HuH-7.5 (cell line): ENCODE data around the gene ZNF385B.

ENCODE experiments used
- DNase-seq: peaks from one replicate; pipeline ENCODE4 v3.0.0; 2011; ENCODE audit warnings: low spot score

ZNF385B gene

DNA sequence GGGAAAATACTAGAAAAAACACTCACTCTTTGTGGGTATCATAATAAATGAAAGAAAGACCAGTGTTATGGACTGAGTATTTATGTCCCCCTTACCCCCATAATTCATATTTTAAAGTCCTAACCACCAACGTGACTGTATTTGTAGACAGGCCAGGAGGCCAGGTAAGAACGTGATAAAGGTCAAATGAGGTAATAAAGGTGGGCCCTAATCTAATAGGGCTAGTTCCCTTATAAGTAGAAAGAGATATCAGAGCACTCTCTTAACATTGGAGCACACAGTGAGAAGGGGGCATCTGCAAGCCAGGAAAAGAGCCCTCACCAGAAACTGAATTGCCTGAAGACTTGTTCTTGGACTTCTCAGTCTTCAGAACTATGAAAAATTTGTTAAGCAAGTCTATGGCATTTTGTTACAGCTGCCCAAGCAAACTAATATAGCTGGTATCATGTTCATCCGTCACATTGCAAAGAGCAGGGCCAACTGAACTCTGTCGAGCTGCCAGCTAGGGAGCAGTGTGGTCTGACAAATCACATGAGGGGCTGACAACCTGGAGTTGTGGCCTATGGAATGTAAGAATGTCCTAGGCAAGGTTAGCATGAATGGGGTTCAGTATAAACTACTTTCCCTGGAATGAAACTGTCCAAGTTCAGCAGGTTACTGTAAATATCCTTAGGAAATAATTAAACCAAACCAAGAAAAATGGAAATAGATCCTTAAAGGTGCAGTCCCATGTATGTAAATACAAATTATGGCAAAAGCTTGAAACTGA is 280.9 kb downstream of the ZNF385B start:
- DNase-seq = no peak

DNA sequence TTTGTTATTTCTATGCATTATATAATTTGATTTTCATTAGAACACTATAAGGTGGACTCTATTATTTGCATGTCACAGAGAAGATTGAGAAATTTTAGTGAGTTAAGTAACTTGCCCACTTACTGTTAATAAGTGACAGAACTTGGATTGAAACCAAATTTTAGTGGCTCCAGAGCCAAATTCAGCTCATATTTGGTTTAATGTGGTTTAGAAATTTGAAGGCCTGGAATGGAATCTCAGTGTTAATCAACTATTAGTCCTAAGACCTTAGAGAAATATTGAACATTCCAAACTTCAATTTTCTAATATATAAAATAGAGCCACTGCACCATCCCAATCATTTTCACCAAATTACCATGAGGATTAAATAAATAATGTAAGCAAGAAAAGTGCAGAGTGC is 281.6 kb downstream of the ZNF385B start:
- DNase-seq = no peak

- no peak for DNase-seq
Observed at GRCh38 chr2:179578171-179578916, 283.1 kb downstream of the ZNF385B start.

- DNase-seq = no peak
Observed at GRCh38 chr2:179574061-179574519, 287.3 kb downstream of the ZNF385B start.

DNA sequence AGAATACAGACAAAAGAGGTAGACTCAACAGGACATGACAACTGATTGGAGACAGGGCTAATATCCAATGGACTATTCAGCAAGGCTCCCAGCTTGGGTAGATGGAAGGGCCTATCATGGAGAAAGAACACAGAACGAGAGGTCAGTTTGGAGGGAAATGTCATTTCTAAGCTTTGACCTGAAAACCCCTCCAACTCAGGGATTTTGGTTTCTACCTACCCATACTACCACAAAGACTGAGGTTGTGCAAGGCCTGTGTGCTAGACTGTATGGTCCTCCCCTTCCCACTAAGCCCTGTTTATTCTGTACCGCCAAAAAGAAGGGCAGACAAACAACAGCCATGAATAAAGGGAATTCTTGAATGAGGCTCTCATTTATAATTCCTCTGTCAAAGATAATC is 288.9 kb downstream of the ZNF385B start:
- no peak for DNase-seq

- DNase-seq = no peak
Observed at GRCh38 chr2:179571721-179572120, 289.7 kb downstream of the ZNF385B start.

GRCh38 chr2:179571252-179571651 is 290.2 kb downstream of the ZNF385B start:
- DNase-seq = no peak

DNA sequence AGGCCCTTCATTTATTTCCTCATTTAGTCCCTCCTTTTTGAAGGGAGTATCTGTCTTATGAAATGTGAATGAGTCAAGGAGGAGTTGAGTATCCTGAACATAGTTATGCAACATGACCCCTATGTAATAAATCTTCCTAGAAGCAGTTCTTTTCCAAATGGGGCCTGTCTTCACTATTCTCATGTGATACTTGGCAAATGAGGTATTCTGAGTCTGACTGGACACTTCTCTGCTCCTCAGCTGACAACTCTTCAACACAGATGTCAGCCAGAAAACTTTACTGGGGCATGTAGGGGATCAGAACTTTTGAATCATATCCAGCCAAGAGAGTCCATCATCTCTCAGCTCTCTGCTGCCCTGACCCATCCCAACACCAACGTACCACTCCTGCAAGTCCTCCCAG is 291.6 kb downstream of the ZNF385B start:
- DNase-seq = no peak

GRCh38 chr2:179565807-179566206 is 295.6 kb downstream of the ZNF385B start:
- no peak for DNase-seq

DNA sequence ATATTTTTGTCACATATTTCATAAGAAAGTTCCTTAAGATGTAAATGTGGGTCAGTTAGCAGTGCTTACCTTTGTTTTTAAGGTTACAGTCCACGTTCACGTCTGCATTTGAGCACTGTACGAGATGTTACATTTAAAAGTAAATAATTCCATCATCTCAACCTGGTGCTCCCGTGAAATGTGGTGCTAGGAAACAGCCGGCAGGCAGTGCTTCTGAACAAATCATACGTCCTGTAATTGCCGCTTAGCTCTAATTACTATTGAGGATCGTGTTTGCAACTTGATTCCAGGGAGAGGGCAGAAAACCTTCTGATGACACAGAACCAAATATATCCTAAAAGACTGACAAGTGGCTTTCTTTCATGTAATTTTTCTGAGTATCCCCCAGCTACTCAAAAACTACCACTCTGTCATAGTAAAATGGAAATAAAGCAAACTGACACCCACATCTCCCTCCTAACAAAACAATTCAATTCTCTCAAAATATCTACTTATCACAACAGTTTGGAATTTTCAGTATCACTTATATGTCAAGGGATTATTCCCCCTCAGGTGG is 299.0 kb downstream of the ZNF385B start:
- no peak for DNase-seq

DNA sequence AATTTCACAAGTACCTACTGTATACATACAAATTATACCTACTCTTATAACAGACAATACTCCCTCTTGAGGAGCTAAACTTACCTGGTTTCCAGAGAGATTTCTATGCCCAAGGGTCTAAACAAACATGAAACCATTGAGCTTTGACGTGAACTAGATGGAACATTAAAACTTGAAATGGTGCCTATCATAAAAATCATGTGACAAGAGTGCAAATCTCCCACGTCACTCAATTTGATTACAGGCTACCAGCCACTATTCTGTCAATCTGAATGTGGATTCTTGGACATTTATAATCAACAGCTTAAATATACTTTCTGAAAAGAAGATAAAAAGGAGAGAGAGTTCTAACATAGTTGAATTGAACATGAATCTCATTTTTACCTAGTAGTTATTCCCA is 299.7 kb downstream of the ZNF385B start:
- DNase-seq = no peak

DNA sequence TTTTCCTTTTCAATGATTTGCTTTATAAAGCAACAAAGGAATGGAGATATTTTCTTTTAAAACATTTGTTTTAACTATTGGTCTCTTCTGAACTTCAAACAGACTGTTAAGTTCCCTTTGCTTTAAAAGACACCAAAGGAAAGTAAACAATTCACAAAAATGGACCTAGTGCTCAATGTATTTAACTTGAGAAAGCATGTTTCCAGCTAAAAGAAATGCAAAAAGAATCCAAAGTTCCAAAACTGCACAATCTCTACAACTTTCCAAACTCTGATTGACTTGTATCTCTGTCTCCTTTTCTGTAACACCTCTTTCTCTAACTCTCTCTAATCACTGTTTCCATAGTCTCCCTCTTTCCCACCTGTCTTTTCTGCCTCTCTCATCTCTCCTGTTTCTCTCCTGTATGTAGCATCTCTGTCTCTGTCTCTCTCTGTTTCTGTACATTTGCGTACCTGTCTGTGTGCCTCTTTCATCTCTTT is 301.1 kb downstream of the ZNF385B start:
- DNase-seq = no peak

DNA sequence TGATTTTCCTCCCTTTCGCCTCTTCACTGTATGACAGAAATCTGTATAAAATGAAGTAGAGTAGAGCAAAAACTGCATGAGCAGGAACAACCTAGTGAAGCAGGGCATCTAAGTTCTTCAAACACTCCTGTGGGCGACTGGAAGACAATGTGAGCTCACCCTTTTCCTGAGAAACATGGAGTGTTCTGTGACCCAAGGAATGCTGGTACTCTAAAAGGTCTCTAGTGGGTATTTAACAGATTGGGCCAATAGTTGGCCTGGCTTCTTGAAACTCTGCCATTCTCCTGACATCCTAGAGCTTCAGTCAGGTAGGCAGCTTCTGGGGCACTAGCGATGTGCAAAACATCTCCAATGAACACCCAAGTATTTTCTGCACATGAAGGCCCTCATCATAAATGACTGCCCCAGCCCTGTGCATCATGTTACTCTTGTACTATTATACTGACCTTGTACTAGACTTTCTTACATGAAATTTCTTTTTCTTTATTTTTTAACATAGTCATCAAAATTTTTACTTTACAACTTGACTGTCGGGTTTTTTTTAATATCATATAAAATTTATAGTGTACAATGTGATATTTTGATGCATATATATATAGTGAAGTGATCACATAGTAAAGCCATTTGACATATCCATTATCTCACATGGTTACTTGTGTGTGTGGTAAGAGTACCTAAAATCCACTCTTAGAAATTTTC is 302.2 kb downstream of the ZNF385B start:
- no peak for DNase-seq

DNA sequence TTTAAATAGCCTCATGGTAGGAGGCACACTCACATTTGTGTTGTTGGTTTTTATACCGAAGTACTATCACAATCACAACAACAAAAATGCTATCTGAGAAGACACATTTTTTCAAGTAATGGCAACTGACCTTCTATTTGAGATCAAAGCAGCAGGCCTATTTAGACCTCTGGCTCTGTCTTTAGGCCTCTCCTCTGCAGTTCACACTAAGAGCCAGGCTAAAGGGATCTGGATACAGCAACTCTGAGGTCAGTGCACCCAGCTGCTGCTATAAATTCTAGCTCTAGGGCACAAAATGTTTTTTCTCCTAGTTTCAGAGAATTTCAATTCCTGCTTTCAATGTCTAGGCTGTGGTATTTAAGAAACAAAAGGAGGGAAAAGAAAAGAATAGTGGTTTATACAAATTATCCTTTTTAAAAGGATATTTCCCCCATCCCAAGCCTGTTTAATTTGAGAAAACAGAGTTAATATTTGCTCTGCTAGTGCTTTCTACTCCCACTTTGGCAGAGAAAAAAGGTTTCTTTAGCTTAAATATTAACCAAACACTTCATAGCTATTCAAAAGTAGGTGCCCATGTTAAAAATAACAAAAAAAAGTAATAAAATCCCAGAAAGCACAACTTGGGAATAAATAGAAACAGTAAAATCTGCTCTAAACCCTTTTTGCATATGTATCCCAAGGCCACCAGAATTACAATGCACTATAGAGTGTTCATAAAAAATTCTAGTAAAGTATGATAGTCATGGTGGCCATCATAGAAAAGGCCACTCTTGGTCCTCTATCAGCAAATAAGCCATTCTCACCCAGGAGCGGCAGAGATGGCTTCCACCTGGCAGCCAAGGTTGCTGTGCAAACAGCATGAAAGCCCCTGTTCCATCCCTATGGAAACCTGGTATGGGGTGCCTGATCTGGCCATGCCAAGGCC is 303.1 kb downstream of the ZNF385B start:
- DNase-seq = no peak

DNA sequence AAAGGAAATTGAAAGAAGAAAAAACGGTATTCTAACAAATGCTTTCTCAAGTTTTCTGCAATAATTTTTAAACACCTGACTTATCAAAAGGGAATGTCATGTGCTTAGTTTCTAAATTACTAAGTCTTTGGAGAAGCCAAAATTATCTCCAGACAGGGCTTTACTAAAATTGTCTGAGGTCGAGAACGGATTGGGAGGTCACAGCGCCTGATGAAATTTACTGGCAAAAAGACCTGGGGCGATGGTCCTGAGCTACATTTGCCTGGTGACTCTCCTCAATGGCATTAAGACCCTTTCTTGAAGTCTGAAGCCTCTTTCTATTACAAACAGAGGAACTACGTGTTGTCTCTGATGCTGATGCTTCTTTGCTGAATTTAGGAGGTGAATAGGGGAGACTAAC is 305.0 kb downstream of the ZNF385B start:
- DNase-seq = no peak

DNA sequence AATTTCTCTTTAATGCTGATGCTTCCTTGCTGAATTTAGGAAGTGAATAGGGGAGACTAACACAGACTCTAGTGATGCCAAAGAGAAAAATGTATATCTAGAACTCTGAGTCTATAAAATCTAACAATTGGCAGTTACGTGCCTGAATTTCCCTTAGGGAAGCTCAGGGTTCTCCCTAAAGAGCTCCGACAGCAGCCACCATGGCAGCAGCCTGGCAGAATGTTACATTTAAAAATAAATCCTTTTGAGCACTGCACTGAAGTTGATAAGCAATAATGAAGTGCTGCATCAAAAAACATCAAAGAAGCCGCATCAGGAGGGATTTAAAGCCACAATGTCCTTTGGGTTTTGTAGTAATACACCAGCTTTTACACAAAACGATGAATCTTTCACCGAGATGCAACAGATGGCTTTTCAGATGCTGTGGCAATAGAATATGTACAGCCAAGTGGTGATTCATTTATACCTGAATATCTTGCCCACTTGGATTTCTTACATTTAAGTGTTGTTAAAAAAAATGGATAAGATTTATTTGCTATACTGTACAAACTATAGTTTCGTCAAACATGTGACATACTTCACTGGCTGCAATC is 305.6 kb downstream of the ZNF385B start:
- no peak for DNase-seq

GRCh38 chr2:179554639-179555386 is 306.6 kb downstream of the ZNF385B start:
- DNase-seq = no peak

GRCh38 chr2:179553382-179553781 is 308.0 kb downstream of the ZNF385B start:
- no peak for DNase-seq

DNA sequence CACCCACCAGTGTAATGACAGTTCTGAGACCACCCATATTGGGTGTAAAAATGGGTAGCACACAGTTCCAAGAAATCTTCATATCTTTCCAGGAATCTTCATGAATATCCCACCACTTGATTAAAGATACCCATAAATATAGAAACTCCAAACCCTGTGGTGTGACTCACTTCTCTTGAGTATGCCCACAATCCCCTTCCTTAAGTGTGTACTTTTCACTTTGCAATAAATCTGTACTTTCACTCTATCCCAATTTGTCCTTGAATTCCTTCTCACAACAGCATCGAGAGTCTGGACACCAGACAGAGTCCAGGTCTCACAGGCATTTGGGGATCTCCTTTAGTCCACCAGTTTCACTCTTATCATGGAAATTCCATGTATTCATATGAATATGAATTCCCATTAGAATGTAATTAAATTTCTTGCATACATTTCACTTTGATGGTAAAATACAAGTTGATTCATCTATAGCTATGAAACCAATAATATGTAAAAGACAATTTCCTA is 309.8 kb downstream of the ZNF385B start:
- no peak for DNase-seq

DNA sequence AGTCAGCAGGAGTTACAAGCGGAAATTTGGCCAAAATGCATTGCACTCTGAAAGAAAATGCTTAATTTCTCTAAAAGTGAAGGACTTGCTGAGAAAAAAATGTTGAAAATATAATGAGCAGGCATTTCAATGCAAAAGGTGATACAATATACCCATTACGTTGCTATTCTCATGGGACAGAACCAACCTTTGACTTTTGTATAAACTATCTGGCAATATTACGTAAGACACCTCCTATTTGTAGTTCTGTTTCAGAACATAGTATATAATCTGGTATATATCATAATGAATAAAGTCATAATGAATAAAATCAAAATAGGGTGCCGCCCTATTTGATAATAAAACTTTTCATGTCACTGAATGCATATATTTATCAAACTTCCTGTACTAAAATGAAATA is 310.6 kb downstream of the ZNF385B start:
- DNase-seq = no peak
